Measurements from ENCODE around the gene SYNJ2. TPM values are rescaled to one million over a fixed set of nuclear protein-coding genes. Genes with fewer than 3 reads are reported as not detected.

The SYNJ2 gene
- total and polyA plus RNA-seq, 2 of the 4 experiments (the other 2 are of a cell fraction): 40.8 to 45.2 TPM

- Histone ChIP-seq H3K27ac (ENCODE audit: insufficient read depth, low read length) (no peak overlapping the region), H4K91ac (ENCODE audit: insufficient read depth, low read depth, low read length) (no peak overlapping the region), H3K27me3 (ENCODE audit: control insufficient read depth, insufficient read depth, low read length) (no peaks in the 10 kb centered on the region), H3K4me2 (ENCODE audit: low read depth, low read length) (no peak overlapping the region), H2BK5ac (ENCODE audit: low read depth, low read length, poor library complexity, severe bottlenecking) (no peak overlapping the region), H2BK120ac (ENCODE audit: low read depth, low read length) (no peak overlapping the region), H3K14ac (replicated peaks; ENCODE audit: low read depth, low read length) (no peak overlapping the region), H4K5ac (ENCODE audit: low read depth, low read length) (no peak overlapping the region), H2AK5ac (ENCODE audit: low read depth, low read length) (peak overlapping the region; percentile 40), H2AK9ac (replicated peaks; ENCODE audit: low read depth, low read length, poor library complexity) (no peak overlapping the region), H3K79me1 (ENCODE audit: low read depth in 1 of 2, low read length in 2 of 2) (peaks cover 48 to 92% of the 10 kb centered on the region in 2 experiments), H3K9me1 (ENCODE audit: insufficient read depth, low read length) (peaks cover 66% of the 10 kb centered on the region), H2AFZ (replicated peaks; ENCODE audit: low read length, poor library complexity) (no peak overlapping the region), H4K20me1 (ENCODE audit: insufficient read depth, low read length) (peaks cover 52% of the 10 kb centered on the region), H3K4me1 (ENCODE audit: control insufficient read depth, insufficient read depth, low read length) (peaks cover 46% of the 10 kb centered on the region), H3K56ac (ENCODE audit: extremely low read depth, insufficient read depth, low read length) (no peak overlapping the region), H3K23ac (ENCODE audit: low read depth, low read length) (0 out of 2 replicates have a peak overlapping the region, but pooled peaks have one; percentile 50), H3K9me3 (ENCODE audit: control insufficient read depth, insufficient read depth, low read length) (no peaks in the 10 kb centered on the region), H3K9ac (ENCODE audit: low read depth, low read length) (no peak overlapping the region), H3K36me3 (ENCODE audit: control insufficient read depth, insufficient read depth, low read length) (peaks cover 2% of the 10 kb centered on the region; the same call in 1 of the 2 replicates), H2BK15ac (ENCODE audit: low read depth, low read length) (no peak overlapping the region), H4K8ac (ENCODE audit: low read depth in 2 of 2, low read length in 2 of 2) (peak overlapping the region in 1 of 2 experiments; percentile 0; a peak in 1 of 4 replicates), H3K4me3 (ENCODE audit: insufficient read depth, low read depth, low read length) (no peak overlapping the region), H3K4ac (ENCODE audit: low read depth, low read length) (no peak overlapping the region; the same call in 1 of the 2 replicates), H2BK20ac (ENCODE audit: low read depth, low read length) (no peak overlapping the region), H3K18ac (ENCODE audit: low read depth, low read length) (no peak overlapping the region)
- CTCF ChIA-PET: no interaction called here
- WGBS, 2 experiments (ENCODE audit: extremely low coverage in 2 of 2, insufficient read length in 1 of 2): 98% methylated on average over 6 of the region's 11 CpGs; no CpG with 5 or more reads in 1 of the 2 experiments
- ATAC-seq (ENCODE audit: low read depth): no peak
- TF ChIP-seq CTCF (conservative IDR thresholded peaks at IDR 0.05; ENCODE audit: low read depth, low read length) (no peak), USF2 (IDR thresholded peaks at IDR 0.05; ENCODE audit: low read depth, low read length) (no peak), NFE2L2 (IDR thresholded peaks at IDR 0.05; ENCODE audit: low read depth, low read length) (no peak), MAZ (IDR thresholded peaks at IDR 0.05; ENCODE audit: borderline replicate concordance, low read depth, low read length) (no peak), MXI1 (IDR thresholded peaks at IDR 0.05; ENCODE audit: borderline replicate concordance, low read depth, low read length) (no peak), MAFK (IDR thresholded peaks at IDR 0.05; ENCODE audit: low read depth, low read length) (no peak), SMC3 (IDR thresholded peaks at IDR 0.05; ENCODE audit: low read depth, low read length) (no peak), CEBPB (IDR thresholded peaks at IDR 0.05; ENCODE audit: low read depth, low read length) (no peak)
- POLR2A ChIA-PET (ENCODE audit: unreplicated experiment): no interaction called here
- dilution Hi-C loops (cut with HindIII; ENCODE audit: low sequenced_read_pairs, unreplicated experiment): no loop called here
- intact Hi-C loops (cut with micrococcal nuclease): no loop called here
- BruUV-seq (replicated peaks): no TSS peak
- DNase-seq: no peak
- in situ Hi-C loops (cut with MboI; ENCODE audit: low sequenced_read_pairs): no loop called here
Observed at GRCh38 chr6:158005626-158006180, 24.0 kb downstream of the SYNJ2 start.
